GM19395 (cell line): ENCODE results near the gene TFF1.

Experiments used
- ATAC-seq: cut with Tn5 transposase; IDR thresholded peaks from one replicate; pipeline ENCODE4 v1.9.1; 2021; ENCODE audit warnings: mild to moderate bottlenecking, moderate library complexity; ENCODE audit not compliant: unreplicated experiment

TFF1 gene

GRCh38 chr21:42321231-42321630, 45.1 kb downstream of the TFF1 start:
- no peak for ATAC-seq

DNA sequence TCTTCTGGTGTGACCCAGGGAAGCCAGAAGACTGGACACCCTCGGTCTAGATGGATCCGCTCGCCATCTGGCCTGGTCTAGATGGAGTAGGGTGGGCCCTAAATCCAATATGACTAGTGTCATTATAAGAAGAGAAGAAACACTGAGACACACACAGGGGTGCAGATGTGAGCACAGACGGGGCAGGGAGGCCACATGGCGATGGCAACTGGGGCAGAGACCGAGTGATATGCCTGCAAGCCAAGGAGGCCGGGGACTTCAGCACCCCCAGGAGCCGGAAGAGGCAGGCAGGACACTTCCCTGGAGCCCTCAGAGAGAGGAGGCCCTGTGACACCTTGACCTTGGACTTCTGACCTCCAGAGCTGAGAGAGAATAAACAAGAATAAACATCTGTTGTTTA, 45.5 kb downstream of the TFF1 start:
- no peak for ATAC-seq

DNA sequence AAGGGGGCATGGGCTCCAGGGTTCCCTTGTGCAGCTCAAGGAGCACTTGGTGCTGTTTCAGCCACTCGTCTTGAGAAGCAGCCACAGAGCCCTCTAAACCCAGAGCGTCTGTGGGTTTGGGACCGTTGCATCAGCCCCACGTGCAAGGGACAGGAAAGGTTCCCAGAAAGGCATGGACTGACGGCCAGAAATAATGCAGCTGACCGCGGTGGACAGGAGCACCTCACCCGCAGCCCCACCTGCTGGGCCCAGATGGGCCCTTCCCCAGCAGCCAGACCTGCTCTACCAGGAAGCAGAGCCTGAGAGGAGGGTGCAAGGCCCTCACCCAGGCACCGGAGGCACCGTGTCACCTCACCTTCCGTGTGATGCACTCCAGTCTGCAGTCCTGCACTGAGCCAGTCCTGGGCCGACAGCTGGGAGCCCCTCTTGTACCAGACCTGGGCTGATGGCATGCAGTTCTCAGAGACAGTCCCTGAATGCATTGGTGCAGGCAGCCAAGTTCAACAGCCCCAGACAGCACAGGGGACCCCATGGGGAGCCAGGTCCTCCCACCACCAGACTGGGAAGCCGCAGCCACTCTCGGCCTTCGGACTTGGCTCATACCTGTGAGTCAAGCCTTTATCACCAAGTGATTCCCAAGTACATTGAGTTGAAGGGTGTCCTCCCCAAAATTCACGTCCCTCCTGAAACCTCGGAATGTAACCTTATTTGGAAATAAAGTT, 46.3 kb downstream of the TFF1 start:
- no peak for ATAC-seq

- ATAC-seq: no peak
Observed at GRCh38 chr21:42319376-42319775, 47.0 kb downstream of the TFF1 start.

- ATAC-seq: no peak
Observed at GRCh38 chr21:42317826-42318746, 48.2 kb downstream of the TFF1 start.

DNA sequence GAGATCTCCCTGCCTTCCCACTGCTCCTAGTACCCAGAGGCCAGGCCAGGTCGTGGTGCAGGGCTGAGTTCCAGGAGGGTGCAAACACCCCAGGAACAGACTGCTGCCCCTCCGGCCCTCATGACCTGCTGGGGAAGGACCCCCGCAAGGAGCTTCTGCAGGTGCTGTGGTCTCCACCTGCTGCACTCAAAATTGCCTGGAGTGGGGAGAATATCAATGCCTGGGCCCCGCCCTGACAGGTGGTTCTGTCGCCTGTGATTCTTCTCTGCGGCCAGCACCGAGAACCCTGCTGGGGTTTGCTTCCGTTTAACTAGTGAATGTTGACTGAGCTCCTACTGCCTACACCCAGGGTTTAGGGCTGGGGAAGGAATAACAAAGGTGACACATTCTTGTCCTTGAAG, 49.0 kb downstream of the TFF1 start:
- ATAC-seq: no peak

DNA sequence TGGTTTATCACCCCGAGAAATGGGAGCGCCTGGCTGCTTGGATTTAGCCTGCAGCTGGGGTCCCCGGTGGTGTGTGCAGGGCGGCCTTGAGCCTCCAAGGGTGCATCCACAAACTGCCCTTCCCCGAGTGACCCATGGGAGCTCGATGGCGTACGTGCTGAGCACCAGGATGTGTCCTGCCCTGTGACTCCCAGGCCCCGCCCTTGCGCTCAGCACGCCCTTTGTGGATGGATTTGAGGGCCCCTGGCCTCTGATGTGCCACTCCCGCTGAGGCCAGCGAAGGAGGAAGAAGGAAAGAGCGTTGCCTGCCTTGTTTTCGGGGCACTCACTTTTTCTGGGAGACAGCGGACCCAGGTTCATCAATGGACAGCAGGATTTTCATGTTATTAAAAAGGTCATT, 49.4 kb downstream of the TFF1 start:
- ATAC-seq: no peak

DNA sequence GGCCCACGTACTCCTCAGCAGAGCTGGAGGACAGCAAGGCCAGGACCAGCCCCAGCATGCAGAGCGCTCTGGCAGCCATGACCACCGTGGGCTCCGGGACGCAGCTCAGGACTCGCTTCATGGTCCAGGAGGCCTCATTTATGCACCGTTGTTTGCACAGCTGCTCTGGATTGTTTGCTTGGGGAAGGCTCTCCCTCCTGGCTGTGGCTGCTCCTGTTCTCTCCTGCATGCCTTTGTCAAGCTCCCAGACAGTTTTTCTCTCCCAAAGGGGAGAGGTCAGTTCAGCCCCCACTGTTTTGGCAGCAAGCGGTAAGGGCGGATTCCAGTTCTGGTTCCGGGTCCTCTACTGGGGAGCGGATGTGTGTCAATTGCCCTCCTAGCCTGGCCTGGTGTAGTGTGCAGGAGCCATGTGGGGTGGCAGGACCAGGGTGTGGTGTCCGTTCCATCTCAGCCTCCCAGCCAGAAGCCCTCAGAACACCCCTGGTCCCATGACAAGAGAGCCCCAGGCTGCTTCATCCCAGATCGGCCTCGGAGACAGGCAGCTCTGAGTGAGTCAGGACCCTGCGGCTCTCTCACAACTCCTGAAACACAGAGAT, 50.9 kb downstream of the TFF1 start, which contains the start of gene TFF3:
Gene TFF3 (minus strand): TSS at position 114 of the 596 bp plus-strand sequence. CDS start 35 bp downstream, at position 79.
- no peak for ATAC-seq

GRCh38 chr21:42314616-42315295, 51.6 kb downstream of the TFF1 start:
- no peak for ATAC-seq

DNA sequence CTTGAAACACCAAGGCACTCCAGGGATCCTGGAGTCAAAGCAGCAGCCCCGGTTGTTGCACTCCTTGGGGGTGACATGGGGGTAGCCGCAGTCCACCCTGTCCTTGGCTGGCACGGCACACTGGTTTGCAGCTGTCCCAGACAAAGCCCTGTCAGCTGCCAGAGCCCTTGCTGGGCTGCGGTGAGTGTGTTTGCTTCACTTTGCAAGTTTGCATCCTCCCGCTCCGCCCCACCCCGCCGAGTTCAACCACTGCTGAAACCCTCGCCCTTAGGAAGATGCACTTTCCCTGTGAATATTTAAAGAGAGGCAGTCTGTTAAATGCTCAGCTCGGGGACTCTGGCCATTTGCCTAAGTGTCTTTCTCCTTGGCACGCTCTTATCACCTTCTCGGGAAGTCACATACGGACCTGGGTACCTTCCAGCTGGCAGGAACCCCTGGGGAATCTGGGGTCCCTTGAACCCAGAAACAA, 52.8 kb downstream of the TFF1 start:
- ATAC-seq: no peak

DNA sequence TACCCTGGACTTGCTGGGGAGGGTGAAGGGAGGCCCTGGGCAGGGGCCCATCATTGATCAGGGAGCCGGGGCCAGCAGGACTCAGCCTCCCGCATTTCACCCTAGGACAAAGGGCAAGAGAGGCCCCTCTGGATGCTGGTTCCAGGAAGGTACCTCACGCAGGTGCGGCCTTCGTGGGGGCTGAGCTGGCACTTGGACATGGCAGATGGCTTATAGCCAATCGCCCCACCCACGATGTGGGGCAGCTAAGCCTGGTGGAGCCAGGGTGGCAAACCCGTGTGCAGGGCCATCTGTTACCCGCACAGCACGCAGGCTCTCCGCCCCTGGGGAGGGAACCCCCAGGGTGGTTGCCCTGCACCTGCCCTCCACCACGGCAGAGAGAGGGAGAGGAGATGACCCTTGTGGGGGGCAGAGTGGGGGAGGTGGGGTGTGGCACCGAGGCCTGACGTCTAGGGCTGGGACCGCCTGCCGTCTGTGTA, 53.7 kb downstream of the TFF1 start:
- ATAC-seq: no peak
